PC-3 (cell line): ENCODE data around the gene AKT1. TPM values are rescaled to one million over a fixed set of nuclear protein-coding genes. Genes with fewer than 3 reads are reported as not detected.

ENCODE experiments used
- ATAC-seq: fragments of 200-7000 bp; cut with Tn5 transposase; 2 replicates; pipeline ENCODE4 v1.9.1; 2020; ENCODE audit warnings: mild to moderate bottlenecking, moderate library complexity
- BruUV-seq: library from RNA; stranded (reverse); fragments of 400-500 nt; replicated peaks from 2 replicates; lab custom pipeline; 2021; lab: Mats Ljungman, UMichigan
- CTCF ChIA-PET: fragments of 300-600 bp; sonication (Branson Sonifier 250); formaldehyde crosslinking; loops from one replicate; lab custom pipeline; 2022; ENCODE audit warnings: antibody characterized with exemption; lab: Charles Lee
- POLR2A ChIA-PET: fragments of 300-600 bp; sonication (Branson Sonifier 250); formaldehyde crosslinking; loops from one replicate; lab custom pipeline; 2022; ENCODE audit warnings: antibody characterized with exemption; ENCODE audit not compliant: unreplicated experiment; lab: Charles Lee
- DNase-seq: peaks from one replicate; pipeline ENCODE4 v3.0.0-alpha.2; 2015
- H2AFZ ChIP-seq: fragments of 300-600 bp; sonication (generic); 2 replicates; pipeline ENCODE4 v1.6.0; 2016; ENCODE audit warnings: antibody characterized with exemption, low read length
- H3F3A ChIP-seq: fragments of 300-600 bp; sonication (generic); one replicate; pipeline ENCODE4 v1.6.0; 2017; ENCODE audit warnings: antibody characterized with exemption, low read length, control low read depth, mild to moderate bottlenecking; ENCODE audit not compliant: unreplicated experiment
- H3K27ac ChIP-seq: fragments of 300-600 bp; sonication (generic); 2 replicates; pipeline ENCODE4 v1.5.1; 2016; ENCODE audit warnings: mild to moderate bottlenecking, low read length
- H3K27me3 ChIP-seq: fragments of 300-600 bp; sonication (generic); 2 replicates; pipeline ENCODE4 v1.6.1; 2016; ENCODE audit warnings: low read length, mixed read lengths
- H3K36me3 ChIP-seq: fragments of 300-600 bp; sonication (generic); 2 replicates; pipeline ENCODE4 v1.6.1; 2016; ENCODE audit warnings: low read depth, mixed run types, low read length, mixed read lengths
- H3K4me1 ChIP-seq: fragments of 300-600 bp; sonication (generic); 2 replicates; pipeline ENCODE4 v1.5.1; 2016; ENCODE audit warnings: low read length; ENCODE audit not compliant: insufficient read depth
- H3K4me2 ChIP-seq: fragments of 300-600 bp; sonication (generic); 2 replicates; pipeline ENCODE4 v1.6.0; 2016; ENCODE audit warnings: low read length
- H3K4me3 ChIP-seq: fragments of 300-600 bp; sonication (generic); 2 replicates; pipeline ENCODE4 v1.5.1; 2016; ENCODE audit warnings: mild to moderate bottlenecking, low read length, mixed read lengths
- H3K79me2 ChIP-seq: fragments of 300-600 bp; sonication (generic); 2 replicates; pipeline ENCODE4 v1.6.1; 2017; ENCODE audit warnings: low read length, mixed read lengths
- H3K9ac ChIP-seq: fragments of 300-600 bp; sonication (generic); 2 replicates; pipeline ENCODE4 v1.6.0; 2016; ENCODE audit warnings: mild to moderate bottlenecking, low read length
- H3K9me2 ChIP-seq: fragments of 300-600 bp; sonication (generic); replicated peaks from 2 replicates; pipeline ENCODE4 v1.6.1; 2016; ENCODE audit warnings: mixed run types, low read length, mixed read lengths
- H3K9me3 ChIP-seq: fragments of 300-600 bp; sonication (generic); 2 replicates; pipeline ENCODE4 v1.6.1; 2016; ENCODE audit warnings: low read length, mixed read lengths
- H4K20me1 ChIP-seq: fragments of 300-600 bp; sonication (generic); 2 replicates; pipeline ENCODE4 v1.6.1; 2016; ENCODE audit warnings: low read length, mixed read lengths
- CTCF ChIP-seq: fragments of 300-600 bp; sonication (generic); conservative IDR thresholded peaks from 2 replicates; pipeline ENCODE4 v1.5.1; 2017; ENCODE audit warnings: antibody characterized with exemption, low read depth, mild to moderate bottlenecking, low read length
- EZH2 ChIP-seq: fragments of 300-600 bp; sonication (generic); IDR thresholded peaks from one replicate; pipeline ENCODE4 v1.6.1; 2017; ENCODE audit warnings: antibody characterized with exemption, mild to moderate bottlenecking, low read length; ENCODE audit not compliant: unreplicated experiment
- EZH2phosphoT487 ChIP-seq: fragments of 300-600 bp; sonication (generic); IDR thresholded peaks from 2 replicates; pipeline ENCODE4 v1.6.1; 2018; ENCODE audit warnings: mild to moderate bottlenecking, antibody characterized with exemption, low read length, borderline replicate concordance
- intact Hi-C: fragments of 100-400 bp; cut with micrococcal nuclease; formaldehyde crosslinking; loops from 2 replicates; pipeline ENCODE4 v1.9.0; 2023
- total RNA-seq: library from RNA; depleted of rRNA; stranded (reverse); fragments of >200 nt; gene quantifications from 2 replicates; pipeline ENCODE4 v1.2.3, GENCODE V29; 2014

The AKT1 gene
- total RNA-seq, 1 experiment from 2014 or later: 196 TPM

GRCh38 chr14:104757238-104757585, 38.3 kb downstream of the AKT1 start:
- H3K9me3 ChIP-seq: no peaks in the 10 kb centered on the region
- H2AFZ ChIP-seq: no peak overlapping the region
- H3K27ac ChIP-seq: no peak overlapping the region
- DNase-seq: no peak
- intact Hi-C loops: no loop called here
- H3K27me3 ChIP-seq: no peaks in the 10 kb centered on the region
- H4K20me1 ChIP-seq: peaks cover 23% of the 10 kb centered on the region
- TF ChIP-seq EZH2 (no peak), EZH2phosphoT487 (no peak), CTCF (no peak)
- H3F3A ChIP-seq: no peaks in the 10 kb centered on the region
- H3K4me3 ChIP-seq: no peak overlapping the region
- peaks cover 30% of the 10 kb centered on the region for H3K36me3 ChIP-seq
- ChIA-PET POLR2A (no interaction called here), CTCF (no interaction called here)
- H3K79me2 ChIP-seq: peaks cover 49% of the 10 kb centered on the region
- H3K4me1 ChIP-seq: peaks cover 12% of the 10 kb centered on the region; the same call in 1 of the 2 replicates
- no peak overlapping the region for H3K9ac ChIP-seq
- H3K4me2 ChIP-seq: no peak overlapping the region
- BruUV-seq: no TSS peak
- H3K9me2 ChIP-seq: no peaks in the 10 kb centered on the region
- no peak for ATAC-seq

GRCh38 chr14:104756477-104757237, 38.9 kb downstream of the AKT1 start:
- CTCF ChIA-PET: no interaction called here
- TF ChIP-seq CTCF: no peak
- TF ChIP-seq EZH2: no peak
- TF ChIP-seq EZH2phosphoT487: no peak
- no peaks in the 10 kb centered on the region for H3K27me3 ChIP-seq
- no peak overlapping the region for H3K27ac ChIP-seq
- no peak overlapping the region for H2AFZ ChIP-seq
- no peaks in the 10 kb centered on the region for H3K9me3 ChIP-seq
- H3K9me2 ChIP-seq: no peaks in the 10 kb centered on the region
- intact Hi-C loops: no loop called here
- POLR2A ChIA-PET: no interaction called here
- H4K20me1 ChIP-seq: peaks cover 23% of the 10 kb centered on the region
- no peak overlapping the region for H3K4me2 ChIP-seq
- no peak overlapping the region for H3K4me3 ChIP-seq
- no peak overlapping the region for H3K9ac ChIP-seq
- ATAC-seq (no peak), DNase-seq (no peak)
- H3K4me1 ChIP-seq: peaks cover 15% of the 10 kb centered on the region; the same call in 1 of the 2 replicates
- H3F3A ChIP-seq: no peaks in the 10 kb centered on the region
- peaks cover 30% of the 10 kb centered on the region for H3K36me3 ChIP-seq
- H3K79me2 ChIP-seq: peaks cover 49% of the 10 kb centered on the region
- BruUV-seq: no TSS peak

GRCh38 chr14:104755621-104756020, 39.9 kb downstream of the AKT1 start:
- ATAC-seq (no peak), DNase-seq (no peak)
- intact Hi-C loops: no loop called here
- Histone ChIP-seq H3K4me3 (no peak overlapping the region), H3K27me3 (no peaks in the 10 kb centered on the region), H3K79me2 (peaks cover 49% of the 10 kb centered on the region), H3K4me2 (no peak overlapping the region), H3K27ac (no peak overlapping the region), H4K20me1 (peaks cover 23% of the 10 kb centered on the region), H3K9ac (no peak overlapping the region), H3K9me2 (no peaks in the 10 kb centered on the region), H2AFZ (no peak overlapping the region), H3K4me1 (peaks cover 15% of the 10 kb centered on the region; the same call in 1 of the 2 replicates), H3F3A (no peaks in the 10 kb centered on the region), H3K9me3 (no peaks in the 10 kb centered on the region), H3K36me3 (peaks cover 27% of the 10 kb centered on the region)
- no TSS peak for BruUV-seq
- CTCF ChIA-PET: no interaction called here
- TF ChIP-seq EZH2phosphoT487 (no peak), EZH2 (no peak), CTCF (no peak)
- POLR2A ChIA-PET: no interaction called here
